ENCODE data around the gene CD3E. TPM values are rescaled to one million over a fixed set of nuclear protein-coding genes. Genes with fewer than 3 reads are reported as not detected.

CD3E gene
- polyA plus RNA-seq, 1 donor, result 0.54 TPM

GRCh38 chr11:118322721-118323120, 18.2 kb downstream of the CD3E start:
- DNase-seq (ENCODE audit: low read depth), result no peak

GRCh38 chr11:118325283-118325682, 20.8 kb downstream of the CD3E start:
- DNase-seq (ENCODE audit: low read depth), result no peak

- DNase-seq (ENCODE audit: low read depth), result no peak
These were observed 24.2 kb downstream of the CD3E start for GRCh38 chr11:118328745-118329144.

- DNase-seq (ENCODE audit: low read depth), result no peak
These were observed 30.2 kb downstream of the CD3E start for GRCh38 chr11:118334745-118335144.

GRCh38 chr11:118338637-118339061, 34.1 kb downstream of the CD3E start:
- DNase-seq (ENCODE audit: low read depth), result no peak

GRCh38 chr11:118339281-118339961, 34.9 kb downstream of the CD3E start:
- DNase-seq (ENCODE audit: low read depth), result no peak

- no peak for DNase-seq (ENCODE audit: low read depth)
These were observed 35.9 kb downstream of the CD3E start for GRCh38 chr11:118340449-118340848.

GRCh38 chr11:118341261-118341660, 36.7 kb downstream of the CD3E start:
- no peak for DNase-seq (ENCODE audit: low read depth)

- DNase-seq (ENCODE audit: low read depth), result no peak
These were observed 37.4 kb downstream of the CD3E start for GRCh38 chr11:118341815-118342489.

GRCh38 chr11:118342503-118343161, 38.1 kb downstream of the CD3E start, which contains the start of gene CD3D:
CD3D (minus strand) TSS chr11:118342705; CDS start chr11:118342607, 98 bp downstream.
- DNase-seq (ENCODE audit: low read depth), result no peak

- no peak for DNase-seq (ENCODE audit: low read depth)
These were observed 38.7 kb downstream of the CD3E start for GRCh38 chr11:118343248-118343647.

- no peak for DNase-seq (ENCODE audit: low read depth)
These were observed 39.5 kb downstream of the CD3E start, which contains the start of gene CD3G for GRCh38 chr11:118343981-118344515. CD3G (plus strand) TSS chr11:118344344; CDS start chr11:118344424, 80 bp downstream.

- no peak for DNase-seq (ENCODE audit: low read depth)
These were observed 44.9 kb downstream of the CD3E start for GRCh38 chr11:118349475-118349874.

GRCh38 chr11:118353084-118353710, 48.7 kb downstream of the CD3E start:
- no peak for DNase-seq (ENCODE audit: low read depth)

GRCh38 chr11:118358071-118358470, 53.5 kb downstream of the CD3E start:
- DNase-seq (ENCODE audit: low read depth), result no peak

GRCh38 chr11:118359295-118359958, 54.9 kb downstream of the CD3E start, which contains the start of gene UBE4A:
UBE4A (plus strand) TSS chr11:118359600; CDS start chr11:118365081, 5,481 bp downstream.
- peak; percentile 93 for DNase-seq (ENCODE audit: low read depth)

- DNase-seq (ENCODE audit: low read depth), result no peak
These were observed 60.6 kb downstream of the CD3E start for GRCh38 chr11:118364956-118365615.

All from forelimb muscle (tissue), 1 donor.